ENCODE data around the gene PPDPF.

- TF ChIP-seq CTCF (IDR thresholded peaks at IDR 0.05; ENCODE audit: low read depth, low read length, poor library complexity, severe bottlenecking) (no peak), EZH2phosphoT487 (IDR thresholded peaks at IDR 0.05; ENCODE audit: borderline replicate concordance, low read length) (no peak)
Observed at GRCh38 chr20:63536997-63537524, 16.5 kb downstream of the PPDPF start, which contains the start of gene PTK6.

Measured in DOHH2 (cell line).